DMS153 (cell line): Measurements from ENCODE around the gene GABPB2.

Experiments used
- DNase-seq: peaks from one replicate; lab custom pipeline; 2025; lab: John Stamatoyannopoulos, UW

The GABPB2 gene

GRCh38 chr1:151165281-151165737 is 94.7 kb downstream of the GABPB2 start:
- no peak for DNase-seq

- DNase-seq, result peak; percentile 99
Observed at GRCh38 chr1:151165738-151166504, 95.4 kb downstream of the GABPB2 start, which contains the start of the genes LYSMD1 and SCNM1. Gene LYSMD1, minus strand, starts transcription at chr1:151165902. Its CDS starts 644 bp downstream, at chr1:151165258. Gene SCNM1, plus strand, starts transcription at chr1:151166144. Its CDS starts 9 bp downstream, at chr1:151166153.

- no peak for DNase-seq
Observed at GRCh38 chr1:151166505-151166956, 96.0 kb downstream of the GABPB2 start.

GRCh38 chr1:151167116-151167515 is 96.6 kb downstream of the GABPB2 start:
- DNase-seq, result no peak

GRCh38 chr1:151171190-151171589 is 100.6 kb downstream of the GABPB2 start:
- DNase-seq, result no peak
